HepG2 (cell line): ENCODE data around the gene RAPGEF2. TPM values are rescaled to one million over a fixed set of nuclear protein-coding genes. Genes with fewer than 3 reads are reported as not detected.

Source experiments
- ATAC-seq: fragments of 200-7000 bp; cut with Tn5 transposase; 3 replicates; pipeline ENCODE4 v1.9.1; 2020; ENCODE audit warnings: mild to moderate bottlenecking, moderate library complexity
- BruUV-seq: library from RNA; stranded (reverse); fragments of 400-500 nt; replicated peaks from 2 replicates; lab custom pipeline; 2021; lab: Mats Ljungman, UMichigan
- CTCF ChIA-PET: fragments of 300-600 bp; formaldehyde crosslinking; extraction: SDS; loops from one replicate; lab custom pipeline; 2021; ENCODE audit warnings: low total read pairs, inconsistent platforms, low intra/inter-chr PET ratio; lab: Yijun Ruan, JAX
- POLR2A ChIA-PET: fragments of 350-600 bp; sonication (Branson Sonifier 250); formaldehyde crosslinking; loops from one replicate; lab custom pipeline; 2020; ENCODE audit warnings: antibody characterized with exemption, inconsistent platforms; lab: Yijun Ruan, JAX
- DNase-seq: peaks from one replicate; pipeline ENCODE4 v3.0.0-alpha.2; 2015; ENCODE audit warnings: low spot score
- FAIRE-seq: peaks from 3 replicates; lab custom pipeline; 2011; peaks lifted over from hg19 to GRCh38; lab: Jason Lieb, UNC
- H2AFZ ChIP-seq: one replicate; pipeline ENCODE4 v1.6.1; 2011; ENCODE audit warnings: low read length, inconsistent platforms
- H3K27ac ChIP-seq: fragments of 300-600 bp; 3 replicates; pipeline ENCODE4 v1.8.0; 2011; ENCODE audit warnings: mixed run types, mild to moderate bottlenecking, mixed read lengths, low read length, inconsistent platforms; ENCODE audit not compliant: insufficient read depth; ENCODE audit errors: extremely low read length
- H3K27me3 ChIP-seq, 2 experiments: fragments of 200-600 bp in 1 of 2; 2 replicates in 1 of 2; 3 replicates in 1 of 2; pipeline versions ENCODE4 v1.6.0 to v1.8.0; 2011; ENCODE audit warnings: low read length in 2 of 2, mild to moderate bottlenecking in 2 of 2, moderate library complexity in 2 of 2, inconsistent platforms in 1 of 2; ENCODE audit not compliant: insufficient read depth in 2 of 2, control insufficient read depth in 1 of 2
- H3K36me3 ChIP-seq, 2 experiments: fragments of 200-600 bp in 1 of 2; replicated peaks in 1 of 2; 2 replicates in 1 of 2; 3 replicates in 1 of 2; pipeline versions ENCODE4 v1.5.1 to v1.8.0; 2011; ENCODE audit warnings: low read length in 2 of 2, inconsistent platforms in 1 of 2; ENCODE audit not compliant: insufficient read depth in 2 of 2, control insufficient read depth in 1 of 2
- H3K4me1 ChIP-seq: 2 replicates; pipeline ENCODE4 v1.5.1; 2012; ENCODE audit warnings: low read length, inconsistent platforms; ENCODE audit not compliant: insufficient read depth
- H3K4me2 ChIP-seq: 2 replicates; pipeline ENCODE4 v1.6.0; 2011; ENCODE audit warnings: low read depth, low read length, inconsistent platforms
- H3K4me3 ChIP-seq, 3 experiments: fragments of 200-600 bp in 1 of 3; sonication (generic), shearing (Covaris generic) in 1 of 3; replicated peaks in 1 of 3; 2 replicates each; pipeline ENCODE4 v1.5.1; 2011 to 2016; ENCODE audit warnings: low read length in 3 of 3, inconsistent platforms in 2 of 3, low read depth in 2 of 3, mild to moderate bottlenecking in 2 of 3, control low read depth in 1 of 3, mixed read lengths in 1 of 3; ENCODE audit not compliant: insufficient read depth in 1 of 3
- H3K79me2 ChIP-seq: one replicate; pipeline ENCODE4 v1.6.1; 2011; ENCODE audit warnings: low read length, inconsistent platforms; ENCODE audit not compliant: insufficient read depth
- H3K9ac ChIP-seq: 2 replicates; pipeline ENCODE4 v1.6.0; 2011; ENCODE audit warnings: mild to moderate bottlenecking, low read depth, low read length, inconsistent platforms; ENCODE audit not compliant: insufficient read depth
- H3K9me3 ChIP-seq: 2 replicates; pipeline ENCODE4 v1.5.1; 2012; ENCODE audit warnings: mild to moderate bottlenecking, low read length
- H4K20me1 ChIP-seq: 2 replicates; pipeline ENCODE4 v1.6.0; 2011; ENCODE audit warnings: inconsistent platforms, mild to moderate bottlenecking, low read length, moderate library complexity; ENCODE audit not compliant: insufficient read depth
- CREB1 ChIP-seq, 2 experiments: fragments of 450-650 bp in 1 of 2; IDR thresholded peaks; 2 replicates each; pipeline ENCODE4 v1.6.1; 2016 to 2017; ENCODE audit warnings: control low read depth in 1 of 2, mild to moderate bottlenecking in 1 of 2, missing compliant biosample characterization in 1 of 2, missing genetic modification characterization in 1 of 2
- GLMP ChIP-seq: sonication (generic); formaldehyde crosslinking; IDR thresholded peaks from 2 replicates; pipeline ENCODE4 v1.9.0; 2021; ENCODE audit warnings: missing genetic modification reagents, mild to moderate bottlenecking, borderline replicate concordance
- ISX ChIP-seq: sonication (generic); formaldehyde crosslinking; conservative IDR thresholded peaks from 2 replicates; pipeline ENCODE4 v1.5.0; 2020; ENCODE audit warnings: missing genetic modification reagents
- JDP2 ChIP-seq: sonication (generic); formaldehyde crosslinking; IDR thresholded peaks from 2 replicates; pipeline ENCODE4 v1.8.1; 2022; ENCODE audit warnings: missing genetic modification reagents, borderline replicate concordance
- KDM5B ChIP-seq: sonication (generic); formaldehyde crosslinking; IDR thresholded peaks from 2 replicates; pipeline ENCODE4 v1.4.0; 2020; ENCODE audit warnings: missing genetic modification reagents, mild to moderate bottlenecking, borderline replicate concordance
- KLF6 ChIP-seq: IDR thresholded peaks from 2 replicates; pipeline ENCODE4 v1.8.0; 2016; ENCODE audit warnings: missing biosample characterization, missing genetic modification reagents
- MXD3 ChIP-seq: IDR thresholded peaks from 2 replicates; pipeline ENCODE4 v1.6.1; 2016; ENCODE audit warnings: mild to moderate bottlenecking, missing biosample characterization, missing genetic modification reagents
- NR3C1 ChIP-seq: sonication (generic); formaldehyde crosslinking; IDR thresholded peaks from 2 replicates; pipeline ENCODE4 v1.4.0; 2020; ENCODE audit warnings: missing genetic modification reagents
- STAG1 ChIP-seq: sonication (generic); formaldehyde crosslinking; IDR thresholded peaks from 2 replicates; pipeline ENCODE4 v1.4.0; 2020; ENCODE audit warnings: missing genetic modification reagents
- in situ Hi-C: cut with HindIII; loops from 2 replicates; pipeline ENCODE4 v1.10.0; 2017; ENCODE audit warnings: low pct_unique_long_range_greater_than_20kb; ENCODE audit not compliant: extremely low pct_ligation_motif_present
- intact Hi-C: fragments of 100-400 bp; cut with micrococcal nuclease; formaldehyde crosslinking; loops from one replicate; pipeline ENCODE4 v1.10.0; 2022; ENCODE audit not compliant: unreplicated experiment
- polyA plus RNA-seq, 8 experiments: library from polyadenylated mRNA; depleted of rRNA in 3 of 8; stranded (reverse) in 7 of 8; unstranded in 1 of 8; fragments of >200 nt; fragmentation: Illumina TruSeq in 4 of 8; extraction: Trizol in 4 of 8; gene quantifications; 2 replicates each; pipeline versions ENCODE4 v1.2.1 to v1.2.3, GENCODE V29; 2011 to 2016; ENCODE audit warnings: low read depth in 4 of 8, missing spikeins in 1 of 8, mixed read lengths in 1 of 8; ENCODE audit not compliant: insufficient read depth in 1 of 8
- total RNA-seq, 5 experiments: library from RNA; depleted of rRNA; stranded (reverse); fragments of >200 nt; fragmentation: Illumina TruSeq; extraction: Trizol; gene quantifications; 2 replicates each; pipeline ENCODE4 v1.2.3, GENCODE V29; 2016; ENCODE audit warnings: low read depth in 1 of 5

The RAPGEF2 gene
- total and polyA plus RNA-seq, 2 of the 13 experiments (the other 11 are each of a cell fraction or from before 2014, with no cell fraction given) = 19.2 to 23.0 TPM

DNA sequence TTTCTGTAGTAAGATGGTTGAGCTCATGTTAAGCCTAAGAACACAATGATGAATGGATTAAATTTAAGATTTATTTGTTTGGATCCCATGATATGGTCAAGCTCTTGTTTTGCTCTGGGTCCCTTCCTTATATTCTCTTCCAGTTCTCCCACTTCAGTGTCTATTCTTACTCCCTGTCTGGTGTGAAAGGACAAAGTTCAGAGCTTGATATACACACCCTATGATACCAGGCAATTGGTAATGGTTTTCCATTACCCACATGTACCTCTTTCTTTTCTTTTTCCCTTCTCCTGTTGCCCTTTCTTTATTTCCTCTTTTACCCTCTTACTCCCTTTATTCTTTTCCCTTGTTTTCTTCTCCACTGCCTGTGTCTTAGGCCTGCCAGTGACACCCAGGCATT, 223.6 kb downstream of the RAPGEF2 start:
- Histone ChIP-seq H3K4me2 (no peak overlapping the region), H3K4me1 (no peaks in the 10 kb centered on the region), H3K79me2 (no peaks in the 10 kb centered on the region), H3K4me3 (no peak overlapping the region), H3K27ac (no peak overlapping the region), H3K9ac (no peak overlapping the region), H3K36me3 (peaks cover 0 to 14% of the 10 kb centered on the region in 2 experiments; a peak in 4 of 5 replicates), H2AFZ (no peak overlapping the region), H3K27me3 (no peaks in the 10 kb centered on the region), H3K9me3 (no peaks in the 10 kb centered on the region), H4K20me1 (no peaks in the 10 kb centered on the region; the same call in 1 of the 2 replicates)
- ChIA-PET POLR2A (no interaction called here), CTCF (no interaction called here)
- in situ Hi-C loops (no loop called here), intact Hi-C loops (no loop called here)
- FAIRE-seq (no peak), ATAC-seq (no peak), DNase-seq (no peak)
- BruUV-seq = no TSS peak
- TF ChIP-seq ISX (CRISPR knock-in tag) (no peak), JDP2 (no peak), CREB1 (IDR thresholded peaks at IDR 0.05) (no peak), CREB1 (CRISPR knock-in tag; IDR thresholded peaks at IDR 0.05) (no peak), MXD3 (CRISPR knock-in tag) (no peak), STAG1 (CRISPR knock-in tag) (no peak), NR3C1 (no peak), KLF6 (no peak), KDM5B (CRISPR knock-in tag) (no peak), GLMP (CRISPR knock-in tag) (no peak)
